Activated CD4-positive, alpha-beta T cell treated with anti-CD3 and anti-CD28 coated beads, Interleukin-2, Interleukin-4, amounts not matched to agents 100 ng/mL and 50 ng/mL, durations not matched to agents 16 hours and 8 hours (primary cell): ENCODE results near the gene TIMP1.

ENCODE experiments used
- DNase-seq: peaks from one replicate; pipeline ENCODE4 v3.0.0-alpha.2; 2020; ENCODE audit warnings: low spot score

The TIMP1 gene

DNA sequence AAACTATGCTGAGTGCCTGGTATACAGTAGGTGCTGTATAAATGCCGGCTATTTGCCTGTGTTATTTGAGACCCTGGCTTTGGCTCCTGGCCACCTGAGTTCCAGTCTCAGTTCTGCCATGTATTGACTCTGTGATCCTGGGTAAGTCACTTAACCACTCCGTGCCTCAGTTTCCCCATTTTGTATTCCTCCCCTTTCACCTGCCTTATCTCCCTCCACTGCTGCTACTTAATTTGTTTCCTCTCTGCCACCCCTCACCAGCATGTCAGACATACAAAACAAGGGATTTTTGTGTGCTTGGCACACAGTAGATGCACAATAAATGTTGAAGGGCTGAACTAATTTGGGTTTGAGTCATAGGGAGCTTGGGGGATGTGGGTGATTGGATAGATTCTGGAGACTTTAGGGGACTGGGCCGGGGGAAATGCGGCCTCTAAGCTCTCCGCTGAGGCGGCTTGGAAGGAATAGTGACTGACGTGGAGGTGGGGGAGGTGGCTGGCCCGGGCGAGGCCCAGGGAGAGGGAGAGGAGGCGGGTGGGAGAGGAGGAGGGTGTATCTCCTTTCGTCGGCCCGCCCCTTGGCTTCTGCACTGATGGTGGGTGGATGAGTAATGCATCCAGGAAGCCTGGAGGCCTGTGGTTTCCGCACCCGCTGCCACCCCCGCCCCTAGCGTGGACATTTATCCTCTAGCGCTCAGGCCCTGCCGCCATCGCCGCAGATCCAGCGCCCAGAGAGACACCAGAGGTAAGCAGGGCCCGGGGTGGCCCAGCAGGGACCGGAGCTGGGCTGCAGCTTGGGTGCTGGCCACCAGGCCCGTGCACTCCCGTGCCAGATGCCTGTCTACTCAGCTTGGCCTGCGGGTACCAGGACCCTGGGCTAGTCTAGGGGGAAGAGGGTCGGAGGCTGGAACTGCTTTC lies at the start of gene TIMP1:
Gene TIMP1, plus strand, starts transcription at position 706 of the 917 bp plus-strand sequence. CDS start 980 bp downstream, outside the sequence.
- DNase-seq: peak; percentile 87

DNA sequence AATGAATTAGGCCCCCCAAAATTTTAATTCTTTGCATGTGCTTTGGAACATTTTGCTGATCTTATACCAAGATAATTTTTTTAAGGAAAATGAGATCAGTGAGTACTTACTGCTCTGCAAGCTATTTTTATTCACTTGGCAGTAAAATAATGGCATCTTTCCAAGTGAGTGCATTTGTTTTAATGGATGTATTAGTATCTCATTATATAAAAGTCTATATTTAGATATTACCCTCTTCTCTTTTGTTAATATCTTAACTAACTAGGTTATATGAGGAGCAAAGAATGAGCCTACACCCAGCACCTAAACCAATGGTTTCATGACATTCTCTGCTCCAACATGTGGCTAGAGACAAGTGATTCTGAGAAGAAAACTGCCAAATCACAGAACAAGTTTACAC lies 42.4 kb upstream of the TIMP1 start:
- no peak for DNase-seq

DNA sequence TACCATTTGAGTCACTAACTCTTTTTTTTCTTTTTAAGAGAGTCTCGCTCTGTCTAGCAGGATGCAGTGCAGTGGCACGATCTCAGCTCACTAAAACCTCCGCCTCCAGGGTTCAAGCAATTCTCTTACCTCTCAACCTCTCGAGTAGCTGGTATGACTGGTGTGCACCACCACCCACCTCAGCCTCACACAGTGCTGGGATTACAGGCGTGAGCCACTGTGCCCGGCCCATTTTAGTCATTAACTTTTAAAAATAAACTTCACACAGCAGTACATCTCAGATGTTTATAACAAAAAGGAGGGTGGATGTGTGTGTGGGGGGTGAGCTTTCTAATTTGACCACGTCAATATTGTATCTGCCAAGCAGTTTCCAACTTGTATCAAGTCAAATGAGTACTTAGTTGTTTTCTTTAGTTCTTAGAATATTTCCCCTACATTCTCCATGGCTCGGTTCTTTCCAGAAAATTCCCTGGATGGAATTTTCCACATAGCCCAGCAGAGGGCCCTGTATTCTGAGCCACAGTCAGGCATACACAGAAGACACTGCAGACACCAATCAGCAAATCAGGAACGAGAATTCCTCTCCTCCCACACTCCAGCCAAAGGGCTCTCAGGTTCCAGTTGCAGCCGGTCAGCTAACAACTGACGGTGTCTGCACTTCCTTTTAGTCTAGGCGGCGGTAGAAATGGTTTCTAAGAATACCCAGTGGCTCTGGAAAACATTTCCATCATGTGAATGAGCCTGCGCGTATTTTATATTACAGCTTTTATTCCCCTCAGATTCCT lies 41.3 kb upstream of the TIMP1 start:
- no peak for DNase-seq

DNA sequence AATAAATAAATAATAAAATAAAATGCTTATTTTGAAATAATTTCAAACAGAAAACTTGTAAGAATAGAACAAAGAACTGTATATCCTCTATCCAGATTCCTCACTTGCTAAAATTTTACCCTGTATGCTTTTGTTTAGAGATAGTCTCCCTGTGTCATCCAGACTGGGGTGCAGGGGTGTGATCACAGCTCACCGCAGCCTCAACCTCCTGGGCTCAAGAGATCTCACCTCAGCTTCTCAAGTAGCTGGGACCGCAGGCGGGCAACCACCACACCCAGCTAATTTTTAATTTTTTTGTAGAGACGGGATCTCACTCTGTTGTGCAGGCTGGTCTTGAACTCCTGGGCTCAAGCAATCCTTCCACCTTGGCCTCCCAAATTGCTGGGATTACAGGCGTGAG lies 38.7 kb upstream of the TIMP1 start:
- DNase-seq: no peak

DNA sequence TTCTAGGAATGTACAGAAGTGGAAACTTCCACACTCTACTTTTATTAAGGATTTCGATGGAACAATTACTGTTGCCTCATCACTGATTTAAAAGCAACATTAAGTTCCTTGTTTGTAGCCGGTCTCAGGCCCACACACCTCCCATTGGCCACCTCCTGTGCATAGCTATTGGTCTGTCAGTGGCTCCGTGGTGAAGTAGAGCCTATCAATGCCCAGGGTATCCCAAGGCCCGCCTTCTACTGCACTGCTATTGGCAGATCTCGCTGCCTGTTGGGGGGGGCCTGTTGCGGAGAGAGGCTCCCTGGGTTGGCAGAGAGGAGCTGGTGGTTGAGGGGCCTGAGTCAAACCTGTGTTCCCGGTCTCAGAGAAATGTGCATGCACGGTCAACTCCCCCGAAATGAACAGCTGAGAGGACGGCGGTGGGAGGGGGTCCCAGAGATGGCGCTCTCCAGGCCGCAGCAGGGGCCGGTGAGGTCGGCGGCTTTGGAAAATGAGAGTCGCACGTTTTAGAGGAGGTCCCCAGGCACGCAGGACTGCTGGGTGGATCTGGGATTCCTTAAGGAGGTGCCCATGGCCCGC lies 26.1 kb upstream of the TIMP1 start:
- peak; percentile 85 for DNase-seq

DNA sequence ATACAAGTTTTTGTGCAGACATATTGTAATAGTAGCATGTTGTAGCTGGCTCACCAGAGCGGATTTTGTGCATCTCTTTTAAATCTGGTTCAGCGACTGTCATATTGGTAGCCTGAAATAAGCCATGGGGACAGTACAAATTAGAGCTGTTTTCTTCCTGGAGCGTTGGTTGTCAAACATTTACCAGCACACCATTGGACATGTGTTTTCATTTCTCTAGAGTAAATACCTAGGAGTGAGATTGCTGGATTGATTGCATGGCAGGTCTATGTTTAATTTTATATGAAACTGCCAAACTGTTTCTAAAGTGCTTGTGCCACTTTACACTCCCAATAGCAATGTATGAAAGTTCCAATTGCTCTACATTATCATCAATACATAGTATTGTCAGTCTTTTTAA lies 23.8 kb upstream of the TIMP1 start:
- DNase-seq: no peak

DNA sequence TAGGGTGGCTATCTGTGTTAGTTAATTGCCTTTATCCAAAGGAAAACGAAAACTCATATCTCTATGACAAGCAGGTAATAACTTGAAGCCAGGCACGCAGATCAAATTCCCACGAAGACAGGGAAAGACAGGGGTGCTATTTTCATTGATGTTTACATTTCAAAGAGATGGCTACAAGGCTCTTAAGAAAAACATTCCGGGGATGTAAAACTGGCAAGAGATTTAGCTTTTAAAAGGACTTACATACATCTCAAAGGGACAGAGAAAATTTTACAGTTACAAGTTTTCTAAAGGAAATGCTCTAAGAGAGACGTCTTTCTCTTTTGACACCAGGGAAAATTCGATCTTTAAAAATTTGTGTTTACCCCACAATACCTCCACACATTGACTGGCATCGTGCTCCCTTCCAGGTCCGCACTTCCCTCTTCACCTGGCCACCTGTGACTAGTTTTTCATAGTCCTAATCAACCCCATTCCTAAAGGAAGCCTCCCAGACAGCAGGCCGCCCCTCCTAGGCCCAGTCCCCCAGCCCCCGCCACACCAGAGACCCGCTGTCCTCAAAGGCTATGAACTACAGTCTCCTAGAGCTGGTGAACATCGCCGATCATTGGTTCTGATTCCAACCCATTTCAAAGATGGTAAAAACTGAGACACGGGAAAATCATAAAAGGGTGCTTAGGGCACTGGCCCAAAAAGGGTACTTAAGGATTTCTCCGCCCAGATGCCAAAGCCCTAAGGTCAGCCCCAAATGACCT lies 21.9 kb upstream of the TIMP1 start:
- DNase-seq: no peak

DNA sequence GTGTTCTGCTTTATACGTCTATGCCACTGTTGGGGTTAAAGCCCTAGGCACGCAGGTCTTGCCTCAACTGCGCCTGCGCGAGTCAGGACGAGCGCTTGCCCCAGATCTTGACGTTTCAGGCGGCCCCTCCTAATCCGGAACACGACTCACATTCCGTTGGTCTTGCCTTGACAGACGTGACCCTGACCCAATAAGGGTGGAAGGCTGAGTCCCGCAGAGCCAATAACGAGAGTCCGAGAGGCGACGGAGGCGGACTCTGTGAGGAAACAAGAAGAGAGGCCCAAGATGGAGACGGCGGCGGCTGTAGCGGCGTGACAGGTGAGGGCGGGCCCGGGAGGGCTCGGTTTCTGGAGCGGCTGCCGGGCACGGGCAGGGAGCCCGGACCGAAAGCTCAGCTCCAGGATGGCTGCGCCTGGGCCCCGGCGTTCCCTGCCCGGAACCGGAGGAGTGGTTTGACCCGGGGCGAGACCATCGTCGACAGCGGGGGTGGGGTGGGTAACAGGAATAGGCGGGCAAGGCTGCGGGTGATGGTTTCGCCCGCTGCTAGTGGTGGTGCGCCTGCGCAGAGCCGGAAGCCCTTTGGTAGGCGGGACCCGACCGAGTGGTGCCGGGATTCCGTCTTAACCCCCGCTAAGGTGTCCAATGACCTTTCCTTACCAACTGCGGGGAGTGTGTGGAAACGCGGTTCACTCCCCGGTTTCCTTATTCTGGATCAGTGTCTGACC lies 21.1 kb upstream of the TIMP1 start, which contains the start of gene ARAF:
Gene ARAF, plus strand, starts transcription at position 272 of the 725 bp plus-strand sequence. CDS start 1,763 bp downstream, outside the sequence.
- peak; percentile 97 for DNase-seq

DNA sequence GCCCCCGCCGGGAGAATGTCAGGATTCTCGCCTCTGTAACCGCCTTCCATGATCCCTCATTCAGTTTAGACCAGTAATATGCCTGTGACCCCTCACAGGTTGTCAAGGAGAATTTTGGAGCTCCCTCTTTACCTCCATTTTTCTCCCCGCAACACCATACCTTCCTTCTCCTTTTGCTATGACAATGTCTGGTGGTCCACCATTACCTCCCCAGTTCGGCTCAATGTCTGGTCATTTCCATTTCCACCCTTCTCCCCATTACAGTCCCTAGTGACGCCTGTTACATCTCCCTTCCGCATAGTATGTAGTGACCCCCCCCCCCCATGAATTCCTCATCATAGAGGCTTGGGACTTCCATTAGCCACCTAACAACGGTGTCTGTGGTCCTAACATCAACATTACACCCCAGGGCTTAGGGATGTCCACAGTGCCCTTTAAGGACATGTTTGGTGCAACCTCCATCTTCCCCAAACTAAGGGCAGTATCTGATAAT lies 20.5 kb upstream of the TIMP1 start:
- DNase-seq: no peak

DNA sequence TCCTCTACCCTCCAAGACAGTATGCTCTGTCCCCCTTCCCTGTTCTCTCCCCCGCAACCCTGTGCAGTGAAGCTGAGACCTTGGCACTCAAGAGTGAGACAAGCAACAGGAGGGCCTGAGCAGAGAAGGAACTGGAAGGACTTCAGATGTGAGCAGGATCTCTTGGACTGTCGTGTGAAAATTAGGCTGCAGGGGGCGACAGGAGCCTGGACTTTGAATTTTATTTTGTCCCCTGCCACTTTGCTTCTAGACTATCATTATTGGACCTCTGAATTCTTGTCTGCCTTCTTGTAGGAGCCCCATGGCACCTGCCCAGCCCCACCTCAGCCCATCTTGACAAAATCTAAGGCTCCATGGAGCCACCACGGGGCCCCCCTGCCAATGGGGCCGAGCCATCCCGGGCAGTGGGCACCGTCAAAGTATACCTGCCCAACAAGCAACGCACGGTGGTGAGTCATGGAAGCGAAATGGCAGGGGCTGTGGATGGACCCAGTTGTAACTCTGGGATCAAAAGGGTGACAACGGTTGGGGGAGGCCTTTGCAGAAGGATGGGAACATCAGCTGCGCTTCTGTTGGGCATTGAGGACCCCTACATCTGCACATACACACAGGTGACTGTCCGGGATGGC lies 19.5 kb upstream of the TIMP1 start:
- no peak for DNase-seq

DNA sequence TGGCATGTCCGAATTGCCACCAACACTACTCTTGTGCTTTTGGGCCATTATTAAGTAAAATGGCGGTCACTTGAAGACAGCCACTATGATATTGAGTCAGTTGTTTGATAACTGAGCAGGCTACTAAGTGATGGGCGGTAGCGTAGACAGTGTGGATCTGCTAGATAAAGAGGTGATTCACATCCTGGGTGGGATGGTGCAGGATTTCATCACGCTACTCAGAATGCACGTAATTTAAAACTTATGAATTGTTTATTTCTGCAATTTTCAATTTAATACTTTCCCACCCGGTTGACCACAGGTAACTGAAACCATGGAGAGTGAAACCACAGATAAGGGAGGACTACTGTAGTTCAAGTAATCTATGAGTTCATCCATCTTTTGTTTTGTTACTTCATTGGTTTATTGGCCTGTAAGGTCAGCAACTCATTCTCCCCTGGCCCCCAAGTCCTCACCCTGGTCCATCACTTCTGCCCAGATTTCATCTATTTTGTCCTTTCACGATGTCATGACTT lies 18.4 kb upstream of the TIMP1 start:
- DNase-seq: no peak

DNA sequence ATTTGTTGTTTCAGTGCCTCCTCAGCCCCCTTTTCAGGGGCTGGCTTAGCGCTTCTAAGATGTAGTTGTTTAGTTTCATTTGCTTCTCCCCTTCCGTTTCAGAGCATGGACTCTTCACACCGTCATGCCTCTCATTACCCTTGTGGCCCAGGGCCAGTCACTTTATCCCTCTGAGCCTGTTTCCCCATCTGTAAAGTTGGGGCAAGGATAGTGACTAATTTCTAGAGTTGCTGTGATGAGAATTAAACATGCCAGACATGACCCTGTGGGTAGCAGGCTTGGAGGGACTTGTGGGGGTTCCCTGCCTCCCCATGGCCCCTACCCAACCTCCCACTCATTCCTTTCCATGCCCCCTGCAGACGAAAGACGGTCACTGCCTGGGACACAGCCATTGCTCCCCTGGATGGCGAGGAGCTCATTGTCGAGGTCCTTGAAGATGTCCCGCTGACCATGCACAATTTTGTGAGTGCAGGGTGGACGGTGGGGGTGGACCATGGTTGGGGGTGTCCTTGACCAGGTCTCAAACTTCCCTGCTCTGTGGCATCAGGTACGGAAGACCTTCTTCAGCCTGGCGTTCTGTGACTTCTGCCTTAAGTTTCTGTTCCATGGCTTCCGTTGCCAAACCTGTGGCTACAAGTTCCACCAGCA lies 17.7 kb upstream of the TIMP1 start:
- peak; percentile 31 for DNase-seq

DNA sequence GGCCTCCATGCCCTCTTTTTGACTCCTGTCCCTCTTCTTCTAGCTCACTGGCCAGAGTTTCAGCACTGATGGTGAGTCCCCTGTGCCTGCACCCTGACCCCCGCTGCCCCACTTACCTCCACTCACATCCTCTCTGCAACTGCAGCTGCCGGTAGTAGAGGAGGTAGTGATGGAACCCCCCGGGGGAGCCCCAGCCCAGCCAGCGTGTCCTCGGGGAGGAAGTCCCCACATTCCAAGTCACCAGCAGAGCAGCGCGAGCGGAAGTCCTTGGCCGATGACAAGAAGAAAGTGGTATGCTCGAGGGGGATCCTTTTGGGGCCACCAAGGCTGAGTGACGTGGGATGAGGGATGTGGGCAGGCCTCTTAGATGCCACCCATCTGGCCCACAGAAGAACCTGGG lies 15.4 kb upstream of the TIMP1 start:
- no peak for DNase-seq

DNA sequence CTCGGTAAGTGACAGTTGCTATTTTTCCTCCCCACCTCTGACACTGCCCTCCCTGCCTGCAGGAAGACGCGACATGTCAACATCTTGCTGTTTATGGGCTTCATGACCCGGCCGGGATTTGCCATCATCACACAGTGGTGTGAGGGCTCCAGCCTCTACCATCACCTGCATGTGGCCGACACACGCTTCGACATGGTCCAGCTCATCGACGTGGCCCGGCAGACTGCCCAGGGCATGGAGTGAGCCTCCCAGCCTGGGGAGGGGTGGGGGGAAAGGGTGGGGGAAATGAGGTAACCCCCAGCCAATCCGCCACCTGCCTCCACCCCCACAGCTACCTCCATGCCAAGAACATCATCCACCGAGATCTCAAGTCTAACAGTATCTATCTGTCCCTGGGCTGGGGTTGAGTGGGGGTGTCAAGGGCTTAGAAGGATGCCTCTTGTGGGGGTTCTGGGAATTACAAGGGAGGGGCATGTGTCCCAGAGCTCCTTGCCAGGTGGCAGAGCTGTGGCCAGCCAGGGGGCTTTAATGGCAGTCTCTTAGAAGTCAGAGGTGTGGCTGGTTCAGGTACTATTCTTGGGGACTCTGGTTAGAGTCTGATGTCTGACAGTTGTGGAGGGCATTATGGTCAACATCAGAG lies 13.5 kb upstream of the TIMP1 start:
- peak; percentile 25 for DNase-seq

DNA sequence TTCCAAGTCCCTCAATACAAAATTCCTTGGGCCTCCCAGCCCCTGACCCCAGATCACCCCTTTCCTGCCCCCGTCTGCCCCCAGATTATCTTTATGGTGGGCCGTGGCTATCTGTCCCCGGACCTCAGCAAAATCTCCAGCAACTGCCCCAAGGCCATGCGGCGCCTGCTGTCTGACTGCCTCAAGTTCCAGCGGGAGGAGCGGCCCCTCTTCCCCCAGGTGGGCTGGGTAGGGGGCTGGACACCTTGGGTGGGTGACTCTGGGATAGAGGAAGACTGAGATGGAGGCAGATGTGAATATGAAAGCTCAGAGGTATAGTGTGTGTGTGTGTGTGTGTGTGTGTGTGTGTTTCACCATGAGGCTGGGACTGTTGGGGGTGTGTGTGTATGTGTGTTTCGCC lies 11.4 kb upstream of the TIMP1 start:
- DNase-seq: no peak

DNA sequence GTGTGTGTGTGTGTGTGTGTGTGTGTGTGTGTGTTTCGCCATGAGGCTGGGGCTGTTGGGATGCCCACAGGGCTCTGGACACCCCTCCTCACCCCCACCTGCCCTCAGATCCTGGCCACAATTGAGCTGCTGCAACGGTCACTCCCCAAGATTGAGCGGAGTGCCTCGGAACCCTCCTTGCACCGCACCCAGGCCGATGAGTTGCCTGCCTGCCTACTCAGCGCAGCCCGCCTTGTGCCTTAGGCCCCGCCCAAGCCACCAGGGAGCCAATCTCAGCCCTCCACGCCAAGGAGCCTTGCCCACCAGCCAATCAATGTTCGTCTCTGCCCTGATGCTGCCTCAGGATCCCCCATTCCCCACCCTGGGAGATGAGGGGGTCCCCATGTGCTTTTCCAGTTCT lies 11.0 kb upstream of the TIMP1 start:
- no peak for DNase-seq

DNA sequence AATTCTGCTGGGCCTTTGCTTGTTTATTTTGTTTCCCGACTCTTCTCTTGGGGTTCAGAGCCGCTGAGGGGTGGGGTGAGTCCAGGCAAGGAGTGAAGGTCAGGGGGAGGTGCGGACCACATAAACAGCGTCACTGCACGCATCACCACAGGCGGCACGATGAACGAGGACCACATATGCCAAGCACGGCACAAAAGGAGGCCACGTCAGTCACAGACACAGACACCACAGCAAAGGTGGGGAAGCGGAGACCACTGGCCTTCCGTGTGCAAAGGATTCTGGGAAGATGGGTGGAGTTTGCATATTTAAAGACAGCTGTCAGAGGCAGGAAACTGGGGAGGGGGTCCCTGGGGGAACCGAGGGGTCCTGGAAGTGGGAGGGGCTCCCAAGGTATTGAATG lies 10.3 kb upstream of the TIMP1 start:
- DNase-seq: no peak

DNA sequence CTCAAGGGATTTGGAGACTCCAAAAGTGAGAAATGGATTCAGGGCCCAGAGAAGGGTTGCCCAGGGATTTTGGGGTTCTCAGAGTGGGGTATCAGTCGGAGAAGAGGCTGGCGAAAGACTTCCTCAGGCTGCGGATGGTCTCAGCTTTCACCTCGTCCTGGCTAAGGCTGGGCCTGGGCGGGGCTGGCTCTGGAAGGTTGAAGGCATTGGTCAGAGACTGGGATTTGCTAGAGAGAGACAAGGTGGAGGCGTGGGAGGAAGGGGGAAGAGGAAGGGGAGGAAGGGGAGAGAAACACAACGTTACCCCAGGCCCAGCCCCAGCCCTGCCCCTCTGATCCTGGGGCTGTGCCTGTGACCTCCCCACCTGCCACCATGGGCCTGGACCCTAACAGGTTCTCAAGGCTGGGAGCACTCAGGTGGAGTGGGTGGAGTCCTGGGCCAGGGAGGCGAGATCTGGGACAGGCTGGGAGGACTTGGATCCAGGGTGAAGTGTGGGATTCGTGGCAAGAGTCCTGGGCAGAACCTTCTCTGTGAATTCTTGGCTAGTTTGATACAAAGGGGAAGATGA lies 9.4 kb upstream of the TIMP1 start:
- DNase-seq: no peak
